K562 (cell line): Measurements from ENCODE around the gene EYA2. TPM values are rescaled to one million over a fixed set of nuclear protein-coding genes. Genes with fewer than 3 reads are reported as not detected.

Experiments
- ATAC-seq: fragments of 200-7000 bp; cut with Tn5 transposase; 3 replicates; pipeline ENCODE4 v1.9.1; 2020; ENCODE audit warnings: moderate library complexity
- BruUV-seq: library from RNA; stranded (reverse); fragments of 400-500 nt; replicated peaks from 2 replicates; lab custom pipeline; 2021; lab: Mats Ljungman, UMichigan
- CTCF ChIA-PET: fragments of 300-600 bp; formaldehyde crosslinking; extraction: SDS; loops from one replicate; lab custom pipeline; 2021; ENCODE audit warnings: low intra/inter-chr PET ratio; lab: Yijun Ruan, JAX
- POLR2A ChIA-PET: fragments of 300-600, 350-650 bp; sonication (Branson Sonifier 250); formaldehyde crosslinking; extraction: SDS; loops from one replicate; lab custom pipeline; 2021; ENCODE audit warnings: antibody characterized with exemption, inconsistent platforms; lab: Yijun Ruan, JAX
- DNase-seq, 4 experiments: peaks; one replicate each; pipeline versions ENCODE4 v3.0.0 to v3.0.0-alpha.2; 2011 to 2018; ENCODE audit warnings: low spot score in 3 of 4, mixed read lengths in 3 of 4; ENCODE audit errors: extremely low read depth in 1 of 4
- FAIRE-seq: peaks from 2 replicates; lab custom pipeline; 2011; peaks lifted over from hg19 to GRCh38; lab: Jason Lieb, UNC
- H2AFZ ChIP-seq: 2 replicates; pipeline ENCODE4 v1.6.0; 2011; ENCODE audit warnings: low read depth, low read length, control low read depth, inconsistent platforms
- H3K27ac ChIP-seq: fragments of 200-600 bp; 3 replicates; pipeline ENCODE4 v1.8.0; 2011; ENCODE audit warnings: low read depth, mild to moderate bottlenecking, control low read depth, inconsistent platforms, low read length, moderate library complexity, mixed read lengths; ENCODE audit errors: extremely low read depth
- H3K27me3 ChIP-seq, 2 experiments: fragments of 300-600 bp in 1 of 2; 2 replicates in 1 of 2; 3 replicates in 1 of 2; pipeline versions ENCODE4 v1.6.0 to v1.8.0; 2011; ENCODE audit warnings: inconsistent platforms in 2 of 2, low read length in 2 of 2, mild to moderate bottlenecking in 1 of 2, mixed read lengths in 1 of 2, moderate library complexity in 1 of 2; ENCODE audit not compliant: control insufficient read depth in 2 of 2, insufficient read depth in 2 of 2
- H3K36me3 ChIP-seq: fragments of 300-600 bp; 3 replicates; pipeline ENCODE4 v1.8.0; 2011; ENCODE audit warnings: mild to moderate bottlenecking, low read length, inconsistent platforms; ENCODE audit not compliant: control insufficient read depth, insufficient read depth
- H3K4me1 ChIP-seq, 2 experiments: fragments of 200-600 bp in 1 of 2; replicated peaks in 1 of 2; 2 replicates in 1 of 2; 3 replicates in 1 of 2; pipeline versions ENCODE4 v1.5.1 to v1.8.0; 2011; ENCODE audit warnings: inconsistent platforms in 2 of 2, low read length in 2 of 2, mild to moderate bottlenecking in 1 of 2, mixed read lengths in 1 of 2, moderate library complexity in 1 of 2; ENCODE audit not compliant: control insufficient read depth in 2 of 2, insufficient read depth in 2 of 2
- H3K4me2 ChIP-seq: 2 replicates; pipeline ENCODE4 v1.6.1; 2011; ENCODE audit warnings: low read length, control low read depth, inconsistent platforms, mixed read lengths; ENCODE audit not compliant: insufficient read depth
- H3K4me3 ChIP-seq: fragments of 200-600 bp; sonication (generic), shearing (Covaris generic); 2 replicates; pipeline ENCODE4 v1.5.1; 2016; ENCODE audit warnings: control low read depth, inconsistent platforms
- H3K79me2 ChIP-seq: fragments of 200-600 bp; 3 replicates; pipeline ENCODE4 v1.8.0; 2011; ENCODE audit warnings: low read length, inconsistent platforms; ENCODE audit not compliant: control insufficient read depth, insufficient read depth
- H3K9ac ChIP-seq, 2 experiments: 2 replicates each; pipeline versions ENCODE4 v1.6.0 to v1.6.1; 2011; ENCODE audit warnings: low read depth in 2 of 2, low read length in 2 of 2, control low read depth in 1 of 2, inconsistent platforms in 1 of 2, mild to moderate bottlenecking in 1 of 2, mixed read lengths in 1 of 2; ENCODE audit not compliant: insufficient read depth in 1 of 2
- H3K9me1 ChIP-seq: one replicate; pipeline ENCODE4 v1.6.0; 2011; ENCODE audit warnings: inconsistent platforms, mild to moderate bottlenecking, low read length, moderate library complexity; ENCODE audit not compliant: control insufficient read depth, insufficient read depth
- H3K9me3 ChIP-seq: replicated peaks from 2 replicates; pipeline ENCODE4 v1.5.1; 2011; ENCODE audit warnings: low read depth, low read length, inconsistent platforms; ENCODE audit not compliant: control insufficient read depth, insufficient read depth
- H4K20me1 ChIP-seq: replicated peaks from 2 replicates; pipeline ENCODE4 v1.6.1; 2011; ENCODE audit warnings: low read length, inconsistent platforms, mixed read lengths; ENCODE audit not compliant: control insufficient read depth, insufficient read depth
- ADNP ChIP-seq: fragments of 200-800 bp; sonication (Bioruptor generic); IDR thresholded peaks from 2 replicates; pipeline ENCODE4 v1.6.1; 2016; ENCODE audit warnings: missing genetic modification characterization, missing compliant biosample characterization
- BCOR ChIP-seq: fragments of 450-650 bp; IDR thresholded peaks from 2 replicates; pipeline ENCODE4 v1.6.1; 2016
- CBX3 ChIP-seq, 2 experiments: IDR thresholded peaks; 1 replicate in 1 of 2; 2 replicates in 1 of 2; pipeline ENCODE4 v1.6.1; 2012; ENCODE audit warnings: inconsistent platforms in 2 of 2, low read length in 2 of 2, borderline replicate concordance in 1 of 2, control low read depth in 1 of 2
- CHD4 ChIP-seq: fragments of 200-600 bp; sonication (generic); IDR thresholded peaks from 3 replicates; pipeline ENCODE4 v1.6.1; 2012; ENCODE audit warnings: low read depth, mild to moderate bottlenecking, mixed read lengths, low read length, inconsistent platforms; ENCODE audit not compliant: insufficient read depth, insufficient replicate concordance, poor library complexity, severe bottlenecking
- DACH1 ChIP-seq: fragments of 450-650 bp; IDR thresholded peaks from 2 replicates; pipeline ENCODE4 v1.6.1; 2018; ENCODE audit not compliant: partially characterized antibody
- HDAC2 ChIP-seq: fragments of 450-650 bp; IDR thresholded peaks from 2 replicates; pipeline ENCODE4 v1.6.1; 2016; ENCODE audit warnings: mild to moderate bottlenecking
- KDM1A ChIP-seq, 2 experiments: fragments of 450-650 bp; IDR thresholded peaks; 2 replicates each; pipeline ENCODE4 v1.6.1; 2016; ENCODE audit warnings: mild to moderate bottlenecking in 2 of 2
- RCOR1 ChIP-seq, 2 experiments: IDR thresholded peaks; 2 replicates each; pipeline ENCODE4 v1.6.1; 2012; ENCODE audit warnings: low read depth in 2 of 2, low read length in 2 of 2, borderline replicate concordance in 1 of 2, improper control_type of control experiment in 1 of 2
- STAT5A ChIP-seq: IDR thresholded peaks from 2 replicates; pipeline ENCODE4 v1.6.1; 2012; ENCODE audit warnings: low read length, inconsistent platforms, borderline replicate concordance
- TOE1 ChIP-seq, 2 experiments: fragments of 450-650 bp in 1 of 2; sonication (generic) in 1 of 2; formaldehyde crosslinking in 1 of 2; IDR thresholded peaks; 2 replicates each; pipeline versions ENCODE4 v1.7.1 to v1.8.0; 2016 to 2022; ENCODE audit warnings: borderline replicate concordance in 2 of 2, mild to moderate bottlenecking in 2 of 2, antibody characterized with exemption in 1 of 2, inconsistent platforms in 1 of 2, low read depth in 1 of 2, missing genetic modification reagents in 1 of 2, moderate library complexity in 1 of 2
- YY1 ChIP-seq, 3 experiments: IDR thresholded peaks; 2 replicates each; pipeline ENCODE4 v1.6.1; 2011; ENCODE audit warnings: low read length in 2 of 3, mild to moderate bottlenecking in 2 of 3, moderate library complexity in 2 of 3, borderline replicate concordance in 1 of 3, control low read depth in 1 of 3, low read depth in 1 of 3; ENCODE audit not compliant: insufficient read depth in 3 of 3, insufficient replicate concordance in 2 of 3, control insufficient read depth in 1 of 3, insufficient read length in 1 of 3; ENCODE audit errors: extremely low read depth in 1 of 3
- ZNF511 ChIP-seq: sonication (generic); formaldehyde crosslinking; IDR thresholded peaks from 2 replicates; pipeline ENCODE4 v1.8.0; 2022; ENCODE audit warnings: mild to moderate bottlenecking, missing genetic modification reagents
- ZNF766 ChIP-seq: fragments of 200-800 bp; sonication (Bioruptor generic); conservative IDR thresholded peaks from 2 replicates; pipeline ENCODE4 v1.6.1; 2016; ENCODE audit warnings: missing genetic modification characterization, missing compliant biosample characterization
- WGBS: fragments of 100-300 bp; shearing (Covaris generic); methylation state at CpG from one replicate; pipeline ENCODE4 v1.1.6; 2016; ENCODE audit warnings: low coverage, mixed read lengths; ENCODE audit not compliant: insufficient coverage; ENCODE audit errors: missing lambda C conversion rate; 5-methylcytosine and 5-hydroxymethylcytosine counted together
- in situ Hi-C: fragments of 300-500 bp; cut with MboI; formaldehyde crosslinking; loops from 4 replicates; pipeline ENCODE4 v1.15.0; 2018; ENCODE audit warnings: inconsistent platforms, mixed read lengths
- intact Hi-C: fragments of 100-400 bp; cut with micrococcal nuclease; formaldehyde crosslinking; loops from 2 replicates; pipeline ENCODE4 v1.14.2; 2022
- polyA plus RNA-seq, 8 experiments: library from polyadenylated mRNA; depleted of rRNA in 4 of 8; stranded (reverse) in 5 of 8; unstranded in 3 of 8; fragments of >200 nt; fragmentation: Nextera tagmentation in 2 of 8; fragmentation: Illumina TruSeq in 1 of 8; extraction: Ambion mirVana in 2 of 8; extraction: Trizol in 1 of 8; gene quantifications; 2 replicates each; pipeline versions ENCODE4 v1.2.1 to v1.2.3, GENCODE V29; 2011 to 2014; ENCODE audit warnings: inconsistent platforms in 1 of 8, missing spikeins in 1 of 8
- total RNA-seq, 7 experiments: library from RNA; depleted of rRNA in 6 of 7; stranded (reverse); fragments of >200 nt in 6 of 7; fragmentation: Illumina TruSeq in 2 of 7; extraction: Trizol in 2 of 7; gene quantifications; 2 replicates each; pipeline versions ENCODE4 v1.2.1 to v1.2.3, GENCODE V29; 2011 to 2021; ENCODE audit warnings: low replicate concordance in 1 of 7

The EYA2 gene
- total and polyA plus RNA-seq, 9 of the 15 experiments (the other 6 are each of a cell fraction or from before 2014, with no cell fraction given), result 0.03 TPM; not detected in 8

DNA sequence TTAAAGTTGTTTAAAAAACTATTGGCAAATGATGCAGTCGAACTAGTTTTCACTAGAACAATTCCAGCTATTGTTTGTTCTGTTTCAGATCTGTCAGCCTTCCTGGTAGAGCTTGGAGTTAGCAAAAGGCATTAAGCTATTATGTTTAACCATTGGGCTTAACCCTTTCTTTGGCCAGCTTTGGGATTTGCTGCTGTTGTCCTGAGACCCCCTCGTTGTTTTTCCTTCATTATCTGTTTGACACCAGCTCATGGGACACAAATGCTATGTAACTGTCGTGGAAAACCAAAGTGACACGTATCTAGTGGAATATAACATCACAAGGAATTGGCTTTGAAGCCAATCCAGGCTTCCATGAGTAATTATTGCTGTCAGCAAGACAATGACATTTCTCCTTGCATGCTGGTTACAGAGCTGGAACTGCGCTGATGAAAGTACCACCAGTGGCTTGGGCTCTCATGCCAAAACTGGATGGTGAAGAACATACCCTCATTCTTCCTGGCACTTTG, 96.0 kb downstream of the EYA2 start:
- Histone ChIP-seq H4K20me1 (no peaks in the 10 kb centered on the region), H3K9me3 (no peaks in the 10 kb centered on the region), H3K27me3 (no peaks in the 10 kb centered on the region; a peak in 1 of 5 replicates), H3K36me3 (no peaks in the 10 kb centered on the region), H3K9me1 (no peaks in the 10 kb centered on the region), H3K4me1 (peaks cover 4 to 13% of the 10 kb centered on the region in 2 experiments), H3K4me2 (peak overlapping the region; percentile 76), H3K27ac (peak overlapping the region; percentile 76), H2AFZ (peak overlapping the region; percentile 94), H3K79me2 (no peaks in the 10 kb centered on the region)
- DNase-seq, result no peak
- BruUV-seq, result no TSS peak
- CTCF ChIA-PET, result no interaction called here
- WGBS, result 25% methylated on average over 5 of the region's 5 CpGs
- in situ Hi-C loops, result no loop called here
- POLR2A ChIA-PET, result interaction anchor here (0.9 to 1.2 kb wide), 2 partner anchors 12 to 15 kb away, joined by 3 to 4 read pairs; no protein-coding TSS in a partner anchor
- TF ChIP-seq ZNF766 (CRISPR knock-in tag) (0 out of 2 replicates have a peak, but pooled peaks have one; percentile 1), TOE1 (IDR thresholded peaks at IDR 0.05; ENCODE audit: borderline replicate concordance) (no peak), TOE1 (CRISPR knock-in tag; IDR thresholded peaks at IDR 0.05; ENCODE audit: borderline replicate concordance, low read depth) (no peak)
- TF ChIP-seq, all 486 proteins: peak for 1
- no peak; the same call in 2 of the 3 replicates for ATAC-seq
- intact Hi-C loops, result no loop called here
- H3K9ac ChIP-seq, result peak overlapping the region; percentile 6 to 48; a peak in 3 of 4 replicates
- peak; percentile 26 for FAIRE-seq
- no peak overlapping the region for H3K4me3 ChIP-seq

GRCh38 chr20:46991168-46991567, 96.5 kb downstream of the EYA2 start:
- WGBS, result 75% methylated on average over 3 of the region's 3 CpGs
- no peak for DNase-seq
- H3K4me3 ChIP-seq, result no peak overlapping the region
- no peak overlapping the region for H3K27ac ChIP-seq
- no peaks in the 10 kb centered on the region for H3K79me2 ChIP-seq
- H3K4me1 ChIP-seq, result peaks cover 4 to 13% of the 10 kb centered on the region in 2 experiments
- H4K20me1 ChIP-seq, result no peaks in the 10 kb centered on the region
- H2AFZ ChIP-seq, result 0 out of 2 replicates have a peak overlapping the region, but pooled peaks have one; percentile 94
- intact Hi-C loops (no loop called here), in situ Hi-C loops (no loop called here)
- H3K4me2 ChIP-seq, result no peak overlapping the region
- FAIRE-seq, result no peak
- no peaks in the 10 kb centered on the region for H3K9me1 ChIP-seq
- H3K9me3 ChIP-seq, result no peaks in the 10 kb centered on the region
- no peaks in the 10 kb centered on the region; a peak in 1 of 5 replicates for H3K27me3 ChIP-seq
- no peaks in the 10 kb centered on the region for H3K36me3 ChIP-seq
- no peak overlapping the region for H3K9ac ChIP-seq
- no TSS peak for BruUV-seq
- POLR2A ChIA-PET, result interaction anchor here (0.5 to 1.2 kb wide), 3 partner anchors 14 to 1523 kb away, joined by 3 to 5 read pairs (median 4); no protein-coding TSS in a partner anchor
- CTCF ChIA-PET, result no interaction called here
- ATAC-seq, result no peak
- TF ChIP-seq BCOR (peak; percentile 95), HDAC2 (peak; percentile 59; the same call in 1 of the 2 replicates), CHD4 (peak; percentile 68), CBX3 (IDR thresholded peaks at IDR 0.05; ENCODE audit: borderline replicate concordance in 1 of 2, low read length in 2 of 2) (0 out of 3 replicates have a peak, but pooled peaks of 1 of the 2 experiments have one; percentile 18), ADNP (tag) (0 out of 2 replicates have a peak, but pooled peaks have one; percentile 19), RCOR1 (IDR thresholded peaks at IDR 0.05; ENCODE audit: borderline replicate concordance in 1 of 2, low read depth in 2 of 2, low read length in 2 of 2) (peak in 1 of 2 experiments; percentile 53; a peak in 2 of 4 replicates), ZNF511 (CRISPR knock-in tag) (no peak), KDM1A (IDR thresholded peaks at IDR 0.05) (peak; percentile 30 to 70; a peak in 3 of 4 replicates), STAT5A (no peak), YY1 (IDR thresholded peaks at IDR 0.05; ENCODE audit: borderline replicate concordance in 1 of 3, control insufficient read depth in 1 of 3, extremely low read depth in 1 of 3, insufficient read depth in 3 of 3, insufficient read length in 1 of 3, insufficient replicate concordance in 2 of 3, low read depth in 1 of 3, low read length in 2 of 3) (peak in 1 of 3 experiments; percentile 54), DACH1 (no peak)
